GM12865 (cell line): ENCODE measurements around the gene AKIRIN2.

Source experiments
- DNase-seq: peaks from one replicate; pipeline ENCODE4 v3.0.0; 2010; ENCODE audit warnings: low read depth
- H3K4me3 ChIP-seq: 2 replicates; pipeline ENCODE4 v1.5.1; 2011; ENCODE audit warnings: mild to moderate bottlenecking, low read depth, low read length, control low read depth
- TF ChIP-seq, protein P1 (sequence below): IDR thresholded peaks from 2 replicates; pipeline ENCODE4 v1.5.1; 2011; ENCODE audit warnings: low read length, control low read depth, low read depth, inconsistent platforms; ENCODE audit not compliant: insufficient read depth; ENCODE audit errors: missing control alignments

AKIRIN2 gene

DNA sequence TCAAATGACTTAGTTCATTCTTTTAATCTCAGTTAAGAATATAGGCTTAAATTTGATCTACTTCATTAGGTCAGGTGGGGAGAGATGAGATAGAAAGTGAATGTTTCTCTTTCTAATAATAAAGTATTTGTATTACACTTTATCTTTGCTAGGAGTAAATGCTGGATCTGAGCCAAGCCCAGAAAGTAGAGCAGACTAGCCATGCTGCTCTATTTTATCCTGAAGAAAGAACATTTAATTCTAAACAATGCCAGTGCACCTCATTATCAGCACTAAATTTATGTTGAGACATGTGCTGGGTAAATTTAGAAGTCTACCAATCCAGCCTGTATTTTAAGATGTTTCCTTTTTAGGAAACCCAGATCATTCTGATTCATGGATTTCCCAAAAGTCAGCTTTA lies 43.5 kb downstream of the AKIRIN2 start:
- H3K4me3 ChIP-seq, result no peak overlapping the region
- TF ChIP-seq, protein P1, sequence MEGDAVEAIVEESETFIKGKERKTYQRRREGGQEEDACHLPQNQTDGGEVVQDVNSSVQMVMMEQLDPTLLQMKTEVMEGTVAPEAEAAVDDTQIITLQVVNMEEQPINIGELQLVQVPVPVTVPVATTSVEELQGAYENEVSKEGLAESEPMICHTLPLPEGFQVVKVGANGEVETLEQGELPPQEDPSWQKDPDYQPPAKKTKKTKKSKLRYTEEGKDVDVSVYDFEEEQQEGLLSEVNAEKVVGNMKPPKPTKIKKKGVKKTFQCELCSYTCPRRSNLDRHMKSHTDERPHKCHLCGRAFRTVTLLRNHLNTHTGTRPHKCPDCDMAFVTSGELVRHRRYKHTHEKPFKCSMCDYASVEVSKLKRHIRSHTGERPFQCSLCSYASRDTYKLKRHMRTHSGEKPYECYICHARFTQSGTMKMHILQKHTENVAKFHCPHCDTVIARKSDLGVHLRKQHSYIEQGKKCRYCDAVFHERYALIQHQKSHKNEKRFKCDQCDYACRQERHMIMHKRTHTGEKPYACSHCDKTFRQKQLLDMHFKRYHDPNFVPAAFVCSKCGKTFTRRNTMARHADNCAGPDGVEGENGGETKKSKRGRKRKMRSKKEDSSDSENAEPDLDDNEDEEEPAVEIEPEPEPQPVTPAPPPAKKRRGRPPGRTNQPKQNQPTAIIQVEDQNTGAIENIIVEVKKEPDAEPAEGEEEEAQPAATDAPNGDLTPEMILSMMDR, result no peak

DNA sequence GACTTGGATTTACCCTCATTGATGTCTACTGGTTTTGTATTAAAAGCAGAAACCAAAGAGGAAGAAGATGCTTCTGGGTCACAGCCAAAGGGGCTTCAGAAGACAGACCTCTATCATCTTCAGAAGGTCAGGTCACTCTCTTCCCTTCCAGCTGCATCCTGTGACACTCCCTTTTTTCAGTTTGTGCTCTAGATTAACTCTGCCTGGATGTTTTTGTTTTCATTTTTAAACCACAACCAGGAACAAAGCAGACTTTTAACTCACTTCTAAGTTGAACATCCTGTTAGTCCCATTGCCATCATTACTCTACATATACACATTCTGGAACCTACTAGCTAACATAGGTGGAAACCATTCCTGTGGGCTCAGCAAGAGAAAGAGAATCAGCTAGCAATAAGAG lies 45.2 kb downstream of the AKIRIN2 start:
- peak; percentile 73 for DNase-seq
- no peak overlapping the region for H3K4me3 ChIP-seq
- TF ChIP-seq, protein P1, result no peak

More for the DNA sequence above, 43.5 kb downstream of the AKIRIN2 start:
- DNase-seq, result no peak

DNA sequence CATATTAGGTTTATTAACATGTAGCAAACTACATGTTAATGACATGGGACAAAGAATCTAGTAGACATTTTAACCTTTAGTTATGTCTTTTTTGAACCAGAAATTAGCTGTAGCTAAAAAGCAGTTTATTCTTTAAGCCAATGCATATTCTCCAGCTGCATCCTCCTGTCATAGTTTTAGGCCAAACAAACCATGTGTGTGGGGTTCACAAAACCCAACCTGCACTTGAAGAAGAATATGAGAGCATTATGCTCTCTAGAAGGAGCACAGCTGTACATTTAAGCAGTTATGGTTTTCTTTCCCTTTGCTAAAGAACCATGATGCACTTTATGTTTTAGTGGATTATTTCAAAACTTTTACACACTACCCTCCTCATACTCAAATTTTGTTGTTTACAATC lies 46.2 kb downstream of the AKIRIN2 start:
- DNase-seq, result no peak
- no peak overlapping the region for H3K4me3 ChIP-seq
- TF ChIP-seq, protein P1, result no peak

DNA sequence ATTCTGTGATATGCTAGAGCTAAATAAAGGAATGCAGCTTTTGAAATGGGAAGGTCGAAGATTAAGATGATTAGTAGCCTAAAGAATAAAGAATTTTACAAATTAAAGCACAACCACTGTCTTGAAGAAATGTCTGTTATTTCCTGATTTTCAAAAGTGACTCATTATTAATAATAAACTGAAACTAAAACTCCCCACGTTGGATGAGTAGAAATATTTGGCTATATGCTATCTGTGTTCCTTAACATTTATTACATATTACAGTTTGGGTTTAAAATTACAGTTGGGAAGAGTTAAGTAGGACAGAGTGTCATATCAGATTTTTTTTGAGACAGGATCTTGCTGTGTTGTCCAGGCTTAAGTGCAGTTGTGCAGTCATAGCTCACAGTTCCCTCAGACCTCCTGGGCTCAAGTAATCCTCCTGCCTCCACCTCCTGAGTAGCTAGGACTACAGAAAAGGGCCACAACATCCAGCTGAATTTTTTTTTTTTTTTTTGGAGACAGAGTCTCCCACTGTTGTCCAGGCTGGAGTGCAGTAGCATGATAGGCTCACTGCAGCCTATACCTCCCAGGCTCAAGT lies 47.1 kb downstream of the AKIRIN2 start:
- TF ChIP-seq, protein P1, result no peak
- no peak overlapping the region for H3K4me3 ChIP-seq
- DNase-seq, result no peak

DNA sequence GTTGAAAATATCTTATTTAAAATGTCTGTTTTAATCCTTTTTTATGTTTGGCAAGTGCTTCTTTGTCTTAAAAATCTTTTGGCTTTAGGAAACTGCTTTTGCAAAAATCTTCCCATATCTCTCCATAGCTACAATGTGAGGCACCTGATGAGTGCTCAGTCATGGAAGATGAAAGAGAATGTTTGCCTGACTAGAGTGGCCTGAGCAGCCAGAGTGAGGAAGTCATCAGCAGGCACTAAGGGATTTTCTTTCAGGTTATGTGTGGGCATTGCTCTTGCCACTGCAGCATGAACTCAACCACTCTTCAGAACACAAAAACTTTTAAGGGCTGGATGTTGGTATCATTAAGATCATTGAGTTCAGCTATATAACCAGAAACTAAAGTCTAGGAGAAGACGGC lies 47.9 kb downstream of the AKIRIN2 start:
- TF ChIP-seq, protein P1, result no peak
- no peak for DNase-seq
- H3K4me3 ChIP-seq, result no peak overlapping the region

DNA sequence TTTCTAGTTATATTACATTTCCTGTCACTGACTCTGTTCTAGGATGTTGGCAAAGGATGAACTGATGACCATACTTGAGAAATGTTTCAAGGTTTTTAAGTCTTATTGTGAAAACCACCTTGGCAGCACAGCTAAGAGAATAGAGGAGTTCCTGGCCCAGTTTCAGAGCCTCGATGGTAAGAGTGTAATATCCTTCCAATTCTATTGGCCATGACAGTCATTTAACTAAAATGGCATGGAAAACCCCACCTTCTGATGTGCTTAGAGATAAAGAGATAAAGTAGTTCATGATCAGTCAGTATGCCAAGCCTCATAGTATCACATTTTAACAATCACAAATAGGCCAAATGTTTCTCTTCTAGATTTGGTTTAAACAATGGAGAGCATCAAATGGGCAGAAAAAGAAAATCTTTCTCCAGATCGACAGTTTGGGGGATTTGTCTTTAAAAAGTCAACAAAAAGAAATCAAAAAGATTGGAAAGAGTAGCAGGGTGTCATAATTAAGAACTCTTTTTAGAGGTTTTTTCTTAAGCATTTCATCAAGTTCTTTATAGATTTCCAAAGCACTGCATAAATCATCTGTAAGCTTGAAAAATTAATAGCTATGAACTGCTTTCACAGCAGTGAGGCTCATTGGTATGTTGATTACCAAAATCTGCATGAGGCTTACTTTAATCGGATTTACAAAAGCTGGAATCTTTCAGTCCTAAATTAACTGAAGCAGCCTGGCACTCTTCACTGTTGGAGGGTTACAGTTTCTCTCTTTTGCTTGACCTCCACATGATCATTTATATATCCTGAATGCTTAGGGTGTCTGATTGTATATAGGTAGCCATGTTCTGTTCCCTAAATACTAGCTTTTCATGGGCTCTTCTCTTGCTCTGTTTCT lies 48.7 kb downstream of the AKIRIN2 start:
- DNase-seq, result peak; percentile 34

More for the DNA sequence above, 48.7 kb downstream of the AKIRIN2 start:
- no peak overlapping the region for H3K4me3 ChIP-seq
- TF ChIP-seq, protein P1, result no peak
